ENCODE results near the gene CSRP3. TPM values are rescaled to one million over a fixed set of nuclear protein-coding genes. Genes with fewer than 3 reads are reported as not detected.
"Not testable (repeated sequence)": the region's sequence is repeated elsewhere in the genome, so short reads cannot be mapped to it uniquely, and the experiment has no call there.

CSRP3 gene
- total and polyA plus RNA-seq, 5 donors: 1,004 to 2,317 (median 1,691) TPM

DNA sequence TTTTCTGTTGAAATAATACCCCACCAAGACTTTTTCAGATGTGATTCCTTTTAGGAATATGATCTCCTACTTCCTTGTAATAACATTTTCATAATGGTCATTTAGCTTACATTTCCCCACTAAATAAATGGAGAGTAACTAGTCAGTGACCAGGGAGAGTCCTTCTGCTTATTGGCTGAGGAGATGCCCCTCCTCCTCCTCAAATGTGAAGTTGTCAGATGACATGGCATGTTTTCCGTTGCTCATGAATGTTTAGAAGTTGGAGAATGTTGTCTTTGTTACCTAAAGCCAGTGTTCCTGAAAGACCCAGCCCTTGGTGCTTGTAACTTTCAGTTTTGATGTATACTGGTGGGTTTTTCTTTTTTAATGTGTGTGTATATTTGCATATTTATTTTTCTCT is 38.2 kb downstream of the CSRP3 start:
- Histone ChIP-seq H3K9me3 (ENCODE audit: control insufficient read depth, low read length) (no peaks in the 10 kb centered on the region), H3K27ac (ENCODE audit: low read length) (no peak overlapping the region), H3K4me1 (ENCODE audit: control insufficient read depth, insufficient read depth, low read length) (no peaks in the 10 kb centered on the region), H3K27me3 (ENCODE audit: control insufficient read depth, insufficient read depth) (no peaks in the 10 kb centered on the region), H3K4me3 (ENCODE audit: low read length) (no peak overlapping the region)
- no peak for DNase-seq
- ATAC-seq: no peak
- 57% methylated on average over 1 of the region's 1 CpG for WGBS
- intact Hi-C loops (cut with DNase I): loop anchor here in 1 of 4 donors (10.0 kb wide), 1 partner anchor 89 kb away; no protein-coding TSS in a partner anchor

DNA sequence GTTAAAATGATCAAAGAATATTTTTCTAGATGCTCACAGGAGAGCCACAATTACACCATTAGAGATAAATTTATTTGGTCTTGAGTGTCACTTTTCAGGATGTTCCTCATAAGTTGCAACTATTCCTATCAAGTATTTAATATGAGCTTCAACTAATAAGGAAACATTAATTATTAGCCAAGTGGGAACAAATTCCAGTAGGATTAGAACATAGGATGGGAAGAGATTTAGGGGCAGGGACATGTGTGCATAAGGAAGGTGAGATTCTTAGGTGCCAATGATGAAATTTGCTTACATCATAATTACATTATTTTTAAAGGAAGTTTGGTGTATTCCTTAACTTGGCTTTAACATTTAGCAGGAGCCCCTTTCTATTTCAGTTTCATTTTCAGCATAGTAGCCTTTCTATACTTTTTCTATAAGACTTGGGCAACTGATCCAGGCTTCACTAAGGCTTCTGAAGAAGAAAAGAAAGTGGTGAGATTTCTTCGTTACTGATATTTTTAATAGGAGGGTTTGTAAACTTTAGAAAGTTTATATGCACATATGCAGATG is 38.8 kb downstream of the CSRP3 start:
- DNase-seq (no peak), ATAC-seq (no peak)
- Histone ChIP-seq H3K27me3 (ENCODE audit: control insufficient read depth, insufficient read depth) (no peaks in the 10 kb centered on the region), H3K27ac (ENCODE audit: low read length) (no peak overlapping the region), H3K4me3 (ENCODE audit: low read length) (no peak overlapping the region), H3K9me3 (ENCODE audit: control insufficient read depth, low read length) (no peaks in the 10 kb centered on the region), H3K4me1 (ENCODE audit: control insufficient read depth, insufficient read depth, low read length) (no peaks in the 10 kb centered on the region)
- 89% methylated on average over 1 of the region's 1 CpG for WGBS
- intact Hi-C loops (cut with DNase I): loop anchor here in 1 of 4 donors (10.0 kb wide), 1 partner anchor 88 kb away; no protein-coding TSS in a partner anchor

DNA sequence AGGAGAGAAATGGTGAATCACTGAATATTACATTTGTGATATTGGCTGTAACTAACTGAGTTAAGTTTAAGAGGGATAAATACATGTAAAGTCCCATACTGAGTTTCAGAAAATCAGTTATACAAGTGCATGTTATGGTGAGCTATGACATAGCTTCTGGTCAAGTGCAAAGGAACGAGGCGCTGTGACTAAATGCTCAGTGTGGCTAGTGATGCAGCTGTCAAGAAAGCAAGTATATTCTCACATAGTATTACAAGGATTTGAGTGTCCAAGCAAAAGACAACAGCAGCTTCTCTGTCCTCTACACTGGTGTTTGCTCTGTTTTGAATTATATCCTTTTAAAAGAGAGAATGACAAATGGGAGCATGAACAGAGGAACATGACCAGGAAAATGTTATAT is 40.1 kb downstream of the CSRP3 start:
- Histone ChIP-seq H3K4me1 (ENCODE audit: control insufficient read depth, insufficient read depth, low read length) (no peaks in the 10 kb centered on the region), H3K27me3 (ENCODE audit: control insufficient read depth, insufficient read depth) (no peaks in the 10 kb centered on the region), H3K27ac (ENCODE audit: low read length) (no peak overlapping the region), H3K9me3 (ENCODE audit: control insufficient read depth, low read length) (no peaks in the 10 kb centered on the region), H3K4me3 (ENCODE audit: low read length) (no peak overlapping the region)
- no peak for DNase-seq
- intact Hi-C loops (cut with DNase I): loop anchor here in 1 of 4 donors (10.0 kb wide), 1 partner anchor 87 kb away; no protein-coding TSS in a partner anchor
- ATAC-seq: no peak
- WGBS: 93% methylated on average over 2 of the region's 2 CpGs

DNA sequence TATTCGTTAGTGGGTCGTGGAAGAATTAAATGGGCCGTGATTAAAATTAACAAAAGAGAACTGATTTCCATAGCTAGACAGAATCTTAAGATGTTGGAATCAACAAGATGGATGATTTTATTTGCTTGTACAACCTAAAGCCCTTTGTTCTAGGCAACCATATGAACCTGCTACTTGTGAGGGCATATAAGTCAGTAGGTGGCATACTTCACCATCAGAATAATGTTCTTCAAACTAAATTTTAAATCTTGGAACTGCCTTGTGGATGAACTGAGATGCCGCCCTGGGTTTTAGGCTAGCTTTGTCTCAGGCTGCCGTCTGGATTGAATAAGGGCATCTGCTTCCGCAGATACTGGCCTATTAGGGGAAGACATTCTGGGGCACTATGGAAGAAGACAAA is 40.9 kb downstream of the CSRP3 start:
- 90% methylated on average over 6 of the region's 6 CpGs for WGBS
- H3K27me3 ChIP-seq (ENCODE audit: control insufficient read depth, insufficient read depth): no peaks in the 10 kb centered on the region
- ATAC-seq: no peak
- no peak overlapping the region for H3K27ac ChIP-seq (ENCODE audit: low read length)
- no peaks in the 10 kb centered on the region for H3K9me3 ChIP-seq (ENCODE audit: control insufficient read depth, low read length)
- no peak for DNase-seq
- no peak overlapping the region for H3K4me3 ChIP-seq (ENCODE audit: low read length)
- H3K4me1 ChIP-seq (ENCODE audit: control insufficient read depth, insufficient read depth, low read length): no peaks in the 10 kb centered on the region
- intact Hi-C loops (cut with DNase I): loop anchor here in 1 of 4 donors (10.0 kb wide), 1 partner anchor 86 kb away; no protein-coding TSS in a partner anchor

DNA sequence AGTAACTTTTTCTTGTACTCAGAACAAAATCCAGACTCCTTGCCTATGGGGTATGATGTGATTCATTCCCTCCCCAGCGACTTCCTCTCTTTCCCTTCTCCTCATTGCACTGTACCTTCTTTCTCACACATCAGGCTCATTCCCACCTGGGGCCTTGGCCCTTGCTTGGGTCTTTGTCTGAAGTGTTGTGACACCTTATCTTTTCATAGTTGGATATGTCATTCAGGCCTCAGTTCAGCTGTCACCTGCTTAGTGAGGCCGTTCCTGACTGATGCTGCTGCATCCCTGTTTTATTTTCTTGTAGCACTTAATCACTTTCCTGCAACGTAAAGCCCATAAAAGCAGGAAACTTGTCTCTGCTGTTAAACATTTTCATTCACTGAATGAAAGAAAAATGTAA is 44.9 kb downstream of the CSRP3 start:
- 50% methylated on average over 3 of the region's 3 CpGs for WGBS
- Histone ChIP-seq H3K4me1 (ENCODE audit: control insufficient read depth, insufficient read depth, low read length) (no peaks in the 10 kb centered on the region), H3K9me3 (ENCODE audit: control insufficient read depth, low read length) (no peaks in the 10 kb centered on the region), H3K27ac (ENCODE audit: low read length) (no peak overlapping the region), H3K27me3 (ENCODE audit: control insufficient read depth, insufficient read depth) (no peaks in the 10 kb centered on the region), H3K4me3 (ENCODE audit: low read length) (no peak overlapping the region)
- ATAC-seq (no peak), DNase-seq (no peak)
- intact Hi-C loops (cut with DNase I): loop anchor here in 1 of 4 donors (10.0 kb wide), 1 partner anchor 82 kb away; no protein-coding TSS in a partner anchor

DNA sequence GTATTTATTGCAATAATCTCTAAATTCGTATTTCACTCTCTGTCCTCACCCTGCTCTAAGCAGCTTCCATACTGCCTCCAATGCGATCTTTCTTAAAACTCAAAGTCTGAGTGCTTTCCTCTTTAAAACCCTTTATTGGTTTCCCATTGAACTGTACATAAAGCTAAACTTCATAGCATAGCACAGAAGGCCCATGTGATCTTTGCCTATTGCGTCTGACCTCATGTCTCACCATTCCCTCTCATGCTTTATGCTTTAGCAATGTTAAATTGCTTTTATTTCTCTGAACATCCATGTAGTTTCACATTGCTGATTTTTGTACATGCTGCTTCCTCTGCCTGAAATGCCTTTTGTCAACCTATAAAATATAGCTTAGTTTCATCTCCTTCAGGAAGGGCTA is 56.5 kb downstream of the CSRP3 start:
- ATAC-seq (no peak), DNase-seq (no peak)
- Histone ChIP-seq H3K4me1 (ENCODE audit: control insufficient read depth, insufficient read depth, low read length) (peaks cover 1% of the 10 kb centered on the region), H3K4me3 (ENCODE audit: low read length) (no peak overlapping the region), H3K27ac (ENCODE audit: low read length) (no peak overlapping the region), H3K27me3 (ENCODE audit: control insufficient read depth, insufficient read depth) (no peaks in the 10 kb centered on the region), H3K9me3 (ENCODE audit: control insufficient read depth, low read length) (no peaks in the 10 kb centered on the region)
- intact Hi-C loops (cut with DNase I): no loop called here
- WGBS: 66% methylated on average over 3 of the region's 3 CpGs

DNA sequence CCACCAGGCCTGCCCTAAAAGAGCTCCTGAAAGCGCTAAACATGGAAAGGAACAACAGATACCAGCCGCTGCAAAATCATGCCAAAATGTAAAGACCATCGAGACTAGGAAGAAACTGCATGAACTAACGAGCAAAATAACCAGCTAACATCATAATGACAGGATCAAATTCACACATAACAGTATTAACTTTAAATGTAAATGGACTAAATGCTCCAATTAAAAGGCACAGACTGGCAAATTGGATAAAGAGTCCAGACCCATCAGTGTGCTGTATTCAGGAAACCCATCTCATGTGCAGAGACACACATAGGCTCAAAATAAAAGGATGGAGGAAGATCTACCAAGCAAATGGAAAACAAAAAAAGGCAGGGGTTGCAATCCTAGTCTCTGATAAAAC is 64.9 kb downstream of the CSRP3 start:
- H3K4me1 ChIP-seq (ENCODE audit: control insufficient read depth, insufficient read depth, low read length); ATAC-seq; H3K27ac ChIP-seq (ENCODE audit: low read length); H3K27me3 ChIP-seq (ENCODE audit: control insufficient read depth, insufficient read depth); intact Hi-C loops (cut with DNase I); H3K9me3 ChIP-seq (ENCODE audit: control insufficient read depth, low read length); DNase-seq; H3K4me3 ChIP-seq (ENCODE audit: low read length): not testable (repeated sequence)
- 97% methylated on average over 4 of the region's 4 CpGs for WGBS

DNA sequence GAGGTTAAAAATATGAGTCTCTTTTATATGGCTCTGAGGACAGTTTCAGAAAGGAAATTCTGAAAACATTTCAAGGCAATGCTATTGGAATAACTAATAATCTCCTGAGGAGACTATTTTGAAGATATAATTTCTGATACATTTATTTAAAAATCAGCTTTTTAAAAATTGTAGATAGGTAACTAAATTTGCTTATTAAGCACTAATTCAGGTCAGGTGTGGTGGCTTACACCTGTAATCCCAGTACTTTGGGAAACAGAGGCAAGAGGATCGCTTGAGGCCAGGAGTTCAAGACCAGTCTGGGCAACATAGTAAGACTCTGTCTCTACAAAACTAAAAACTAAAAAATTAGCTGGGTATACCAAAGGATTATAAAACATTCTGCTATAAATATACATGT is 67.8 kb downstream of the CSRP3 start:
- no peaks in the 10 kb centered on the region for H3K4me1 ChIP-seq (ENCODE audit: control insufficient read depth, insufficient read depth, low read length)
- WGBS: 100% methylated on average over 1 of the region's 1 CpG
- no peaks in the 10 kb centered on the region for H3K27me3 ChIP-seq (ENCODE audit: control insufficient read depth, insufficient read depth)
- ATAC-seq: no peak
- H3K9me3 ChIP-seq (ENCODE audit: control insufficient read depth, low read length): no peaks in the 10 kb centered on the region
- no peak overlapping the region for H3K27ac ChIP-seq (ENCODE audit: low read length)
- DNase-seq: no peak
- intact Hi-C loops (cut with DNase I): no loop called here
- H3K4me3 ChIP-seq (ENCODE audit: low read length): no peak overlapping the region

Other genes with a start within 250 kb of the CSRP3 start
- not detected for gene MRGPRX2, start 141.3 kb downstream of the CSRP3 start, total RNA-seq
- gene MRGPRX2, start 141.3 kb downstream of the CSRP3 start, polyA plus RNA-seq: not detected
- gene ZDHHC13, start 84.8 kb downstream of the CSRP3 start, total RNA-seq: 10 to 100 TPM; 11.2 to 15.5 (median 11.7) TPM
- gene ZDHHC13, start 84.8 kb downstream of the CSRP3 start, polyA plus RNA-seq: 10.7 TPM
- 1 to 10 TPM; 4.8 to 7.9 (median 5.7) TPM for gene E2F8, start 39.0 kb upstream of the CSRP3 start, total RNA-seq
- 2.9 TPM for gene E2F8, start 39.0 kb upstream of the CSRP3 start, polyA plus RNA-seq